ENCODE results near the gene EPC1.

EPC1 gene

GRCh38 chr10:32338262-32338661, 8.7 kb downstream of the EPC1 start:
- no peak for TF ChIP-seq CTCF (IDR thresholded peaks at IDR 0.05; ENCODE audit: unreplicated experiment in 3 of 3)
- Mint-ChIP-seq H3K9me3 (no peaks in the 10 kb centered on the region), H3K36me3 (ENCODE audit: low read depth) (peaks cover 46% of the 10 kb centered on the region), H3K27me3 (ENCODE audit: low read depth) (no peaks in the 10 kb centered on the region), H3K27ac (peak overlapping the region in 1 of 3 experiments; percentile 2), H3K4me1 (peaks cover 50% of the 10 kb centered on the region), H3K4me3 (no peak overlapping the region)

GRCh38 chr10:32337350-32337749, 9.6 kb downstream of the EPC1 start:
- H3K36me3 Mint-ChIP-seq (ENCODE audit: low read depth), result peaks cover 45% of the 10 kb centered on the region
- peaks cover 58% of the 10 kb centered on the region for H3K4me1 Mint-ChIP-seq
- no peaks in the 10 kb centered on the region for H3K27me3 Mint-ChIP-seq (ENCODE audit: low read depth)
- no peak overlapping the region for H3K4me3 Mint-ChIP-seq
- peak overlapping the region in 1 of 3 experiments; percentile 2 for H3K27ac Mint-ChIP-seq
- H3K9me3 Mint-ChIP-seq, result no peaks in the 10 kb centered on the region
- no peak for TF ChIP-seq CTCF (IDR thresholded peaks at IDR 0.05; ENCODE audit: unreplicated experiment in 3 of 3)

GRCh38 chr10:32333849-32334248, 13.1 kb downstream of the EPC1 start:
- no peak overlapping the region for H3K4me3 Mint-ChIP-seq

GRCh38 chr10:32332299-32332750, 14.6 kb downstream of the EPC1 start:
- TF ChIP-seq CTCF (IDR thresholded peaks at IDR 0.05; ENCODE audit: unreplicated experiment in 3 of 3), result no peak

More at GRCh38 chr10:32333849-32334248, 13.1 kb downstream of the EPC1 start:
- TF ChIP-seq CTCF (IDR thresholded peaks at IDR 0.05; ENCODE audit: unreplicated experiment in 3 of 3), result no peak
- peak overlapping the region in 2 of 3 experiments; percentile 19 to 28 for H3K27ac Mint-ChIP-seq
- H3K27me3 Mint-ChIP-seq (ENCODE audit: low read depth), result no peaks in the 10 kb centered on the region
- peaks cover 32% of the 10 kb centered on the region for H3K36me3 Mint-ChIP-seq (ENCODE audit: low read depth)
- no peaks in the 10 kb centered on the region for H3K9me3 Mint-ChIP-seq
- H3K4me1 Mint-ChIP-seq, result peaks cover 77% of the 10 kb centered on the region

GRCh38 chr10:32331606-32332005, 15.4 kb downstream of the EPC1 start:
- no peak overlapping the region for H3K4me3 Mint-ChIP-seq
- no peaks in the 10 kb centered on the region for H3K27me3 Mint-ChIP-seq (ENCODE audit: low read depth)

More at GRCh38 chr10:32332299-32332750, 14.6 kb downstream of the EPC1 start:
- Mint-ChIP-seq H3K4me3 (no peak overlapping the region), H3K9me3 (no peaks in the 10 kb centered on the region), H3K27me3 (ENCODE audit: low read depth) (no peaks in the 10 kb centered on the region), H3K27ac (peak overlapping the region; percentile 19 to 66 (median 28)), H3K36me3 (ENCODE audit: low read depth) (peaks cover 17% of the 10 kb centered on the region), H3K4me1 (peaks cover 75% of the 10 kb centered on the region)

More at GRCh38 chr10:32331606-32332005, 15.4 kb downstream of the EPC1 start:
- Mint-ChIP-seq H3K36me3 (ENCODE audit: low read depth) (peaks cover 16% of the 10 kb centered on the region), H3K4me1 (peaks cover 80% of the 10 kb centered on the region), H3K27ac (peak overlapping the region in 2 of 3 experiments; percentile 28 to 66), H3K9me3 (no peaks in the 10 kb centered on the region)
- TF ChIP-seq CTCF (IDR thresholded peaks at IDR 0.05; ENCODE audit: unreplicated experiment in 3 of 3), result no peak
